ENCODE measurements around the gene ZNF469.

ZNF469 gene

GRCh38 chr16:88361775-88362174 lies 21.0 kb upstream of the ZNF469 start:
- DNase-seq (ENCODE audit: low read depth): no peak
- no peak overlapping the region for H3K4me3 ChIP-seq (ENCODE audit: control insufficient read depth, low read depth, low read length)
- no peak for TF ChIP-seq CTCF (conservative IDR thresholded peaks at IDR 0.05; ENCODE audit: control insufficient read depth, insufficient read depth, low read depth, low read length)

DNA sequence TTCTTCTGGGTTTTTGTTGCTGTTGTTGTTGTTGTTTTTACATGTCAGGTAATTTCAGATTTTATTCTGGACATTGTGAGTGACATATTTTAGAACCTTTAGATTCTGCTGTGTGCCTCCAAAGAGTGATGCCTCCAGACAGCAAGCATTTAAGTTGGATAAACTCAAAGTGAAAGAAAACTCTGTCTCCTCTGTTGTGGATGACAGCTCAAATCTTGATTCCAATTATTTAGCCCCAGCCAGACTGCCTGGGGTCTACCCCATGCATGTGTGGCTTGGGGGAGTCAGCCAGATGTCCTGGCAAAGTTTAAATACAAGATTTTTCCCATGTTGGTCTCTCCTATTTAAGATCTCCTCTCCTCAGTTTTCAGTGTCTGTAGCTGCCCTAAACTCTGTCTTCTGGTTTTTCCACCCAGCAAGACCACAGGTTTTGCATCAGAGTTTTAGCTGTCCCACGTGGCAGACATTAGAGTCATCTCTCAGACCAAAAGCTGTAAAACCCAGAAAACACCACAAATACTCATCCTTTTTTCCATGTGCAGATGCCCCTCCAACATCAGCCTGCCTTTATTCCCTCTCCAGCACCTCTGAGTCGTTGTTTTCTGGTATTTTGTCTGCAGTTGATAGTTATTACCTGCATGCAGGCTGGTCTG lies 19.4 kb upstream of the ZNF469 start:
- no peak overlapping the region for H3K4me3 ChIP-seq (ENCODE audit: control insufficient read depth, low read depth, low read length)
- TF ChIP-seq CTCF (conservative IDR thresholded peaks at IDR 0.05; ENCODE audit: control insufficient read depth, insufficient read depth, low read depth, low read length): no peak
- no peak for DNase-seq (ENCODE audit: low read depth)

DNA sequence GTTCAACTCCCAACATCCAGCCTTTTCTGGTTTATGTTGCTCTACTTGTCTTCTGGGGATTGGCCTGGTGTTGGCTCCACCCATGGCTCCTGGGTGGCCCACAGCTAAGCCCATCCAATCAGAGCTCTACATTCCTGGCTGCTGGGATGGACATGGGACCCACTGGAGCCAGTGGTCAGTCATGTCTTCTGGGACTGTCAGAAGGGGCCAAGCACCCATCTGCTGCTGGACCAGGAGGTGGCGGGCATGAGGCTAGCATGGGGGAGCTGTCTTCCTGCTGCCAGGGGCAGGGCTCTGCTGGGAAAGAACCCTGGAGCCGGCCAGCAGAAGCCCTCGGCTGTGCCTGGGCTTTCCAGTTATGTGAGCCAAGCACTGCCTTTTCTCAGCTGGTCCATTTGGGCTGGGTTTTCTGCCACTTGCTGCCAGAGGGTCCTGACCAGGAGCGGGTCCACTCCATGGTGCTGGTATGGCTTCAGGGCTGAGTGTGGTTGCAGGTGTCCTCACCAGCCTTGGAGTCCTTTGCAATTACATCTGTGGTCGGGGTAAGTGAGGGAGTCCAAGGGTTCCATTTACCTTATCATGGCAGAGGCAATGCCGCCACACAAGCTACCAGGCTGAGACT lies 17.4 kb upstream of the ZNF469 start:
- DNase-seq (ENCODE audit: low read depth): no peak
- H3K4me3 ChIP-seq (ENCODE audit: control insufficient read depth, low read depth, low read length): no peak overlapping the region
- no peak for TF ChIP-seq CTCF (conservative IDR thresholded peaks at IDR 0.05; ENCODE audit: control insufficient read depth, insufficient read depth, low read depth, low read length)

DNA sequence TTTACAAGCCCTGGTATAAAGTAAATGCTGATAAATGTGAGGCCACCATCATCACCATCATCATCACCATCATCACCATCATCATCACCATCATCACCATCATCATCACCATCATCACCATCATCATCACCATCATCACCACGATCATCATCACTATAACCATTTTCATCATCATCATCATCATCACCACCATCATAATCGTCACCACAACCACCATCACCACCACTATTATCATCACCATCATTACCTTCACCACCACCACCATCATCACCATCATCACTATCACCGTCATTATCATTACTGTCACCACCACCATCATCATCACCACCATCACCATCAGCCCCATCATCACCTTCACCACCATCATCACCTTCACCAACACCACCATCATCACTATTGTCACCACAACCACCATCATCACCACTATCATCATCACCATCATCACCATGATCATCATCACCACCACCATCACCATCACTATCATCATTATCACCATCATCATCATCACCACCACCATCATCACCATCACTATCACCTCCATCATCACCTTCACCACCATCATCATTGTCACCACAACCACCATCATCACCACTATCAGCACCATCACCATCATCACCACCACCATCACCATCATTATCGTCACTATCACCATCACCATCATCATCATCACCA lies 16.6 kb upstream of the ZNF469 start:
- H3K4me3 ChIP-seq (ENCODE audit: control insufficient read depth, low read depth, low read length): no peak overlapping the region
- no peak for TF ChIP-seq CTCF (conservative IDR thresholded peaks at IDR 0.05; ENCODE audit: control insufficient read depth, insufficient read depth, low read depth, low read length)
- DNase-seq (ENCODE audit: low read depth): no peak

- no peak for DNase-seq (ENCODE audit: low read depth)
- no peak overlapping the region for H3K4me3 ChIP-seq (ENCODE audit: control insufficient read depth, low read depth, low read length)
- TF ChIP-seq CTCF (conservative IDR thresholded peaks at IDR 0.05; ENCODE audit: control insufficient read depth, insufficient read depth, low read depth, low read length): no peak
Observed at GRCh38 chr16:88366704-88367047, 16.1 kb upstream of the ZNF469 start.

DNA sequence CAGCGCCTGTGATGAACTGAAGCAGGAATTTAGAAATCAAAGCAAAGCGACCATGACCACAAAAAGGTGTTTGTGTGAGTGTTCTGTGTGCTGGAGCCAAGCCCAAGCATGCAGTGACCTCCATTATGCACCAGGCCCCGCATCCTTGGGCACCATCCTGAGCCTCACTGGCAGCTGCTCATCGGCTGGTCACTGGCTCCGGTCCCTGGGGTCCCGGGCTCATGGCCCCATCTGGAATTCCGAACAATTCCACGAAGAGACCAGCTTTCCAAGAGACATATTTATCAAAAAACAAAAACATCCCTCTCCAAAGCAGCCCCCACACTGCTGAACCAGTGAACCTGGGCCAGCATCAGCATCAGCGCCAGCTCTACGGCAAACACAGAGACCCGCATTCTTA lies 15.2 kb upstream of the ZNF469 start:
- H3K4me3 ChIP-seq (ENCODE audit: control insufficient read depth, low read depth, low read length): no peak overlapping the region
- TF ChIP-seq CTCF (conservative IDR thresholded peaks at IDR 0.05; ENCODE audit: control insufficient read depth, insufficient read depth, low read depth, low read length): no peak

More for the DNA sequence above, 15.2 kb upstream of the ZNF469 start:
- DNase-seq (ENCODE audit: low read depth): no peak

All from fibroblast of mammary gland (primary cell).